ENCODE data around the gene THBD.

DNA sequence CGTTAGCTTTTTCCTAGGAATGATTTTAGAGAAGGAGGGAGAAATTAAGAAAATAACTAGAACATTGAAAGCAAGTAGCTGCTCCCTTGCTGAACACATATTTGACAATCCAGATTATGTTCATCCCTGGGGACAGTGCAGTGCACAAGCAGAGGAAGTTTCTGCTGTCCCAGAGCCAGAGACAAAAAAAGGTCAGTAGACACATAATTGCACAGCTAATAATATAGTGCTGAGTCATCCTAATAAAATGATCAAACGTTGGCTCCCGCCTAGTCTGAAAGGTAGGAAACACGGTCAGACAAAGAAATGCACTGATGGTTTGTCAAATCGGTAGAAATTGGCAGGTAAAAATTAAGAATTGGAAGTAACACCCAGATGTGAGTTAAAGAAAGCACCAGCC lies 36.0 kb downstream of the THBD start:
- TF ChIP-seq SP1 (IDR thresholded peaks at IDR 0.05) (no peak), ELF4 (IDR thresholded peaks at IDR 0.05) (no peak), FOXK2 (IDR thresholded peaks at IDR 0.05) (no peak), TARDBP (IDR thresholded peaks at IDR 0.05) (no peak), HDGF (IDR thresholded peaks at IDR 0.05; ENCODE audit: borderline replicate concordance) (no peak), FOXM1 (IDR thresholded peaks at IDR 0.05; ENCODE audit: borderline replicate concordance) (no peak), ARNT (IDR thresholded peaks at IDR 0.05) (no peak), FOXA1 (IDR thresholded peaks at IDR 0.05) (no peak), BHLHE40 (IDR thresholded peaks at IDR 0.05; ENCODE audit: borderline replicate concordance) (no peak), ZNF384 (IDR thresholded peaks at IDR 0.05) (no peak), NFRKB (IDR thresholded peaks at IDR 0.05) (no peak)
